Fibroblast of skin of right biceps (primary cell): Measurements from ENCODE around the gene ATXN1.

Source experiments
- DNase-seq: peaks from one replicate; pipeline ENCODE4 v3.0.0-alpha.2; 2013

Gene ATXN1

DNA sequence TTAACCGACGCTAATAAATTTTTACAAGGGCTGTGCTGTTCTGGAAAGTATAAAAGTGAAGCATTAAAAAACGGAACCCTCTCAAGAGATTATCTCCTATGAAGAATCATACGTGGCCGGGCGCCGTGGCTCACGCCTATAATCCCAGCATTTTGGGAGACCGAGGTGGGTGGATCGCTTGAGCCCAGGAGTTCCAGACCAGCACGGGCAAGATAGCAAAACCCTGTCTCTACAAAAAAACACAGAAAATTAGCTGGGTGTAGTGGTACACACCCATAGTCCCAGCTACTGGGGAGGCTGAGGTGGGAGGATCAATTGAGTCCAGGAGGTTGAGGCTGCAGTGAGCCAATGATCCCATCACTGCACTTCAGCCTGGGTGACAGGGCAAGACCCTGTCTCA is 439.4 kb downstream of the ATXN1 start:
- DNase-seq = no peak

- DNase-seq = no peak
Observed at GRCh38 chr6:16321341-16321710, 439.9 kb downstream of the ATXN1 start.

DNA sequence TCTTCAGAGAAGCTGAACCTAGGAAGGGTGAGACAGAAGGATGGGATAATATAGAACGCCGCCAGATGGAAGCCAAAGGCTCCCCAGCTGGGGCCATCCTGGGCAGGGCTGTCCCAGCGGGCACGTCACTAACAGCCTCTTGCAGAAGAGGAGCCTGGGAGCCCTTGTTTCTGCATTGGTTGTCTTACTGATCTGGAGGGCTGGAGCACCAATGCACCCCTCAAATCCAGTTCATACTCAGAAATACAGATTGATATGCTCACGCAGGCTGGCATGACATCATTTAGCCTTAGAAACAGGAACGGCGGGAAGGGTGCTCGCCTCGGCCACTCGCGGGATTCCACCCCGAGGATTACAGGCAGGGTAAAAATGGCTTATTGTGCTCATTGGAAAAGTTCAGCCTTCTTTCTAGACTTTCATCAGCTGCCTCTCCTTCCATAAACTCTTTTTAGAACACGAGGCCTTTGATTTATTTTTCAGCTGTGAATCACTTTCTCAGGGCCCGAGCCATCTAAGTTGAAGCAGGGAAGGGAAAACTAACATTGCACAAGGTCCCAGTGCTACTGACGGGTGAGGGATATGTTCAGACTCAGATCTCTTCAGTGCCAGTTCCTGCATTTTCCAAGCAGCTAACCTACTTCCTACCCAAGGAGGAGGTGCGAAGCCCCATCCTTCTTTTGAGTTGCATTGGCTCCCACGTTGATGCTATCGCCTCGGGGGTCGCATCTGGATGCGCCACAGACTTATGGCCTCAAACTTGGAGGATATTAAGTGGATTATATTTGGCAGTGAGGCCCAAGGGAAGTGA is 440.5 kb downstream of the ATXN1 start:
- DNase-seq = peak; percentile 74

- peak; percentile 96 for DNase-seq
Observed at GRCh38 chr6:16319813-16320532, 441.3 kb downstream of the ATXN1 start.

DNA sequence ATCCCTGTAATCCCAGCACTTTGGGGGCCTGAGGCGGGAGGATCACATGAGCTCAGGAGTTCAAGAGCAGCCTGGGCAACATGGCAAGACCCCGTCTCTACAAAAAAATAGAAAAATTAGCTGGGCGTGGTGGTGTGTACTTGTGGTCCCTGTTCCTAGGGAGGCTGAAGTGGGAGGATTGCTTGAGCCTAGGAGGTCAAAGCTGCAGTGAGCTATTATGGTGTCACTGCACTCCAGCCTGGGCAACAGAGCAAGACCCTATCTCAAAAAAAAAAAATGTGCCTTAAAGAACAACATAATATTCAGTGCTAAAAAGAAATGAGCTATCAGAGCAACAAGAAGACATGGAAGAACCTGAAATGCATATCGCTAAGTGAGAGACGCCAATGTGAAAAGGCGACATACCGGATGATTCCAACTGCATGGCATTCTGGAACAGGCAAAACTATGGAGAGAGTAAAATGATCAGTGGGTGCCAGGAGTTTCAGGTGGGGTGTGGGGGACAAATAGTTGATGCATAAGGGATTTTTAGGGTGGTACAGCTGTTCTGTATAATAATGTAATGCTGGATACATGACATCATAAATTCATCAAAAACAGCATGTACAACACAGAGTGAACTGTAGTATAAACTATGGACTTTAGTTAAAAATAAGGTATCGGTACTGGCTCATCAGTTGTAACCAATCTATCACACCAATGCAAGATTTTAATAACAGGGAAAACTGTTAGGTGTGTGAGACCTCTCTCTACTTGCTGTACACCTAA is 442.1 kb downstream of the ATXN1 start:
- no peak for DNase-seq

- peak; percentile 83 for DNase-seq
Observed at GRCh38 chr6:16318538-16318937, 442.7 kb downstream of the ATXN1 start.

DNA sequence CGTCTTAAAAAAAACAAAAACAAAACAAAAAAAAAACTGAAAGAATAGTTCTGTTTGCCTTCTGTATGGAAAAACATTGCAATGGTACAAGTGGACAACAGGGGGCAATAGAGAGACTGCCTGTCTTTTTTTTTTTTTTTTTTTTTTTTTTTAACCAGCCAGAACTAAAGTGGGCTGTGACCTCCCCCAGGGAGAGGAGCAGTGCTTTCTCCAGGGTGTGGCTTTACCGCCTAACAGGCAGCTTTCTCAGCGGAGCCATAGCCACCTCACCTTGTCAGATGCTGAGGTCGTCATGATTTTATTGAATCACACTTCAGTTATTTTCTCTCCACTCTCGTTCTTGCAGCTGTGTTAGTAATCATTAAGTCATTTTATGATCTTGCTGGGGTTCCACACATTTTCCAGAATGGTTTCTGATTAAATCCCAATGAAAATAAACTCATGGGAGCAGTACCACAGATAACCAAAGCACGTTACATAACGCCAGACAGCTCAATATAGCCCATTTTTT is 444.5 kb downstream of the ATXN1 start:
- peak; percentile 80 for DNase-seq

DNA sequence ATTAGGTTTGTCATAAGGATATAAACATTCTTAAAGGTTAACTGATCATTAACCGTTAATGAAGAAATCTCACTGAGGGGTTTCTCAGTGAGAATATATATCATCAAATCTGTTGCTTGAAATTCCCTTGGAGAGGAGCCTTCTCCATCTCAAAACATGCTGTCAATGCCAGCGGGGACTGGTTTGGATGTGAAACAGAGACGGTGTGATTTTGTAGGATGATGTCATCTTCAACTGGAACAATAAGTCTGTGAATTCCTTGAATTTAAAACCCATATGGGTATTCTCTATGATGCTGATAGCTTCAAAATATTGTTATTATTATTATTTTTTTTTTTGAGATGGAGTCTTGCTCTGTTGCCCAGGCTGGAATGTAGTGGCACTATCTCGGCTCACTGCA is 447.0 kb downstream of the ATXN1 start:
- DNase-seq = no peak

- no peak for DNase-seq
Observed at GRCh38 chr6:16313732-16314131, 447.5 kb downstream of the ATXN1 start.

- no peak for DNase-seq
Observed at GRCh38 chr6:16311763-16312162, 449.5 kb downstream of the ATXN1 start.

DNA sequence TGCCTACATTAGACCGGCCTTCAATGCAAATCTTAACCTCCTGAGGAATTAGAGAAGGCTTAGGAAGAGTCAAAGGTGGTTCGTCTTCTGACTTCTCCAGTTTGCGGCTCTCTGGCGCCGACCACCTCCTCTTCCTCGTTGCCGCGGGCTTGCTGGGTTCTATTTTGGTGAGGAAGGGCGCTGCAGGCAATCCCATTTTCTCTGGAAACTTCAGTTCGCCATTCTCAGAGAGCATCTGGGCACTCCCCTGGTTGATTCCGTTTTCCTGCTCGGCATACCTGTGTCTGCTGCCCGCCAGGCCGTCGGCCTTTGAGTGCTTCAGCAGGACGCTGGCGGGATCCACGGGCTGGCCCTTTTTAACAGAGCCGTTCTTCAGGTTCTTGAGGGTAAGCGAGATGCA is 454.9 kb downstream of the ATXN1 start:
- no peak for DNase-seq

DNA sequence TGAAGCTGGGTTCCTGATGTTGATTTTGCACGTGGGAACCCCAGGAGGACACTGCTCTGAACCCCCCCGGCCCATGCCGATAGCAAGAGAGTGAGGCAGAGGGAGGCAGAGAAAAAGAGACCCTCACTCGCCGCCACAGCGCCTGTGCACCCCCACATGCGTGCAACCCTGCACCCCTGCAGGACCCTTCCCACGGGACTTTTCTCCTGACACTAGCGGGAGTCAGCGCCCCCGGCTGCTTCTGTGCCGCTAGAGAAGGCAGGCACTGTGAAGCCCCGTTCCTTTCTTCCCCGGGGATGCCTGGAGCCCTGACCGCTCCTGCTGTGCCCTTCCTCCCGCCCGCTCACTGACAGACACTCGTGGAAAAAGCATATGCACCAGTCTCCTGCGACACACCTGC is 455.5 kb downstream of the ATXN1 start:
- DNase-seq = no peak

GRCh38 chr6:16305246-16305725 is 456.0 kb downstream of the ATXN1 start:
- DNase-seq = no peak

GRCh38 chr6:16302721-16303552 is 458.3 kb downstream of the ATXN1 start:
- no peak for DNase-seq

DNA sequence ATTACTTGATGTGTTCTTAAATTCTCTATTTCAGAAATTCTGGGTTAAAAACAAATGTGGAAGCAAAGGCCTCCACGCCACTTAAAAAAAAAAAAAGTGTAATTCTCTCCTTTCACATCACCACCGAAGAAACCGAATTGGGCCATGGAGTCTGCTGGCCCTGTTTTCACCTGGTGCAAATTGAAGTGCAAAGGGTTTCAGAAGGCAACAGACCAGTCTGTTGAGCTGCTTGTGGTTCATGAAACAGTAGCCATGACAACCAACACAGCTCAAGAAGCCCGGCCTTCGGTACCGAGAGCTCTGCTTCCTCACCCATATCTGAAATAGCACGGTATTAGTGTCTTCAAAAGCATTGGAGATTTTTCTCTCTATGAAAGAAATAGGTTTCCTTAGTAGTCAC is 459.7 kb downstream of the ATXN1 start:
- DNase-seq = no peak

GRCh38 chr6:16299861-16300260 is 461.4 kb downstream of the ATXN1 start:
- DNase-seq = no peak

DNA sequence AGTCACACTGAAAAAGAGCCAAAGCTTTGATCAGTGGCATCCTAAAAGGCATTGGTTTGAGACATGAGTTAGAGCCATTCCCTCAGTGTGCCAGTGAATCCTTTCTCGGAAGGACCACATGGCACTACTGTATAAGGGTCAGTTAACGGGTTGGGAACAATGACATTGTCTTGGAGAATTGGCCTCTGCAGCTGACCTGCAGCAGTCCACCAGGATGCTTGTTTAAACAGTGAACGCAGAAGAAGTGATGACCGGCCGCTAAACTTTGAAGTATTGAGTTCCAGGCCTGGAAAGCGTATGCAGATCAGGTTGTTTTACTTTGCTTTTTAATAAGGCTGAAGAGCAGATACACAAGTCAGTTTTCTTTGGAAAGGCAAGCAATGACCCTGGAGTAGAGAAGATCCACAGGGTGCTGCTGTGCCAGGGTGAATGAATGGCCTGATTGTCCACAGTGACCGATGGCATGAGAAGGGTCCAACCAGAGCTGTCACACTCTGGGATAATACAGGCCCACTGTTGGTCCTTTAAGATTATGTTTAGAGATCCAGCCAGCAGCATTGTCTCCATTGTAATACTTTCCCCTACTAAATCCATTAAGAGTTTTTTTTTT is 465.1 kb downstream of the ATXN1 start:
- DNase-seq = no peak

GRCh38 chr6:16295471-16295870 is 465.8 kb downstream of the ATXN1 start:
- no peak for DNase-seq

- no peak for DNase-seq
Observed at GRCh38 chr6:16295060-16295459, 466.2 kb downstream of the ATXN1 start.

- no peak for DNase-seq
Observed at GRCh38 chr6:16294371-16294770, 466.9 kb downstream of the ATXN1 start.

DNA sequence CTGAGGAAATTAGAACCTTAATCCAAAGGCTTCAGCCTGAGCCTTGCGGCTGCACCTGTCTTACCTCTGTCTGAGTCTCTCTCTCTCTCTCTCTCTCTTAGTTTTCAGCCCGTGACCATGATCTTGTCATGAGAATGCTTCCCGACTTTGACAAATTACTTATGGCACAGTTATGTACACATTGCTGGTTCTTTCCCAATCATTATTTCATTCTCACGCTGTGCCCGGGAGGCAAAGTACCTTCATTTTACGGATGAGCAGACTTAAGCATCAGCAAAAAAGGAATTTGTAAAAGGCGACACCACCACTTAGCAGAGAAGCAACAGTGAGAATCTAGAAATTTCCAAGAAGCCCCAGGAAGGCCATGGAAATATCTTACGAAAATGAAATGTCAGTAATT is 468.3 kb downstream of the ATXN1 start:
- no peak for DNase-seq

DNA sequence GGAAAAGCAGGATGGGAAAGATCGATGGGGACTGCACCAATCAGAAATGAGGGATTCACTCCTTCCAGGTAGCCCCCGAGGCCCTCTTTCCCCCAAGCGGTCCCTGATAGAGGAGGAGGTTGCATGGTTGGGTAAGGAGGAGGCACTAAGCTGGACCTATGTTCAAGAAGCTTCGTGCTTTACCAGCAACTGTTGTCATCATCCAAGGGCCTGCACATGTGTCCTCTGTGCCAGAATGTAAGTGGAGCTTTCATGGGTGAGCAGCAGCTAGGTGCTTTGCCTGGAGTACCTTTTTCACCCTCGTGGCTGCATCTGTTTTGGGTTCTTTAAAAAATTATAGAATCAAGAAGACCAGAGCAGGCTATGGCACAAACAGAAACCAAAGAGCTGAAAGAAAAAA is 468.8 kb downstream of the ATXN1 start:
- no peak for DNase-seq
